HepG2 (cell line): ENCODE measurements around the gene GDF15. TPM values are rescaled to one million over a fixed set of nuclear protein-coding genes. Genes with fewer than 3 reads are reported as not detected.

Source experiments
- BRCA1 ChIP-seq: sonication (generic); formaldehyde crosslinking; IDR thresholded peaks from 2 replicates; pipeline ENCODE4 v1.4.0; 2020; ENCODE audit warnings: missing genetic modification reagents
- ESRRA ChIP-seq: sonication (generic); formaldehyde crosslinking; IDR thresholded peaks from 2 replicates; pipeline ENCODE4 v1.5.1; 2020; ENCODE audit warnings: mild to moderate bottlenecking, low read depth, missing genetic modification reagents
- GABPB1 ChIP-seq: IDR thresholded peaks from 2 replicates; pipeline ENCODE4 v1.6.1; 2016; ENCODE audit warnings: mild to moderate bottlenecking, missing genetic modification reagents, moderate library complexity, missing compliant biosample characterization
- IRX3 ChIP-seq: sonication (generic); formaldehyde crosslinking; IDR thresholded peaks from 2 replicates; pipeline ENCODE4 v1.8.1; 2023; ENCODE audit warnings: mild to moderate bottlenecking, low read depth, missing genetic modification reagents, borderline replicate concordance
- JUNB ChIP-seq: sonication (generic); formaldehyde crosslinking; IDR thresholded peaks from 2 replicates; pipeline ENCODE4 v1.8.0; 2022; ENCODE audit warnings: missing genetic modification reagents, mild to moderate bottlenecking, borderline replicate concordance
- MAZ ChIP-seq, 2 experiments: sonication (generic) in 1 of 2; formaldehyde crosslinking in 1 of 2; IDR thresholded peaks; 2 replicates each; pipeline versions ENCODE4 v1.5.0 to v1.6.1; 2012 to 2020; ENCODE audit warnings: low read depth in 2 of 2, mild to moderate bottlenecking in 2 of 2, borderline replicate concordance in 1 of 2, improper control_type of control experiment in 1 of 2, low read length in 1 of 2, missing genetic modification reagents in 1 of 2, moderate library complexity in 1 of 2
- NR2F1 ChIP-seq, 2 experiments: fragments of 450-650 bp in 1 of 2; formaldehyde crosslinking in 1 of 2; IDR thresholded peaks; 2 replicates each; pipeline versions ENCODE4 v1.5.0 to v1.6.1; 2016 to 2020; ENCODE audit warnings: mild to moderate bottlenecking in 1 of 2, missing compliant biosample characterization in 1 of 2, missing genetic modification reagents in 1 of 2, moderate library complexity in 1 of 2
- NR3C1 ChIP-seq: sonication (generic); formaldehyde crosslinking; IDR thresholded peaks from 2 replicates; pipeline ENCODE4 v1.4.0; 2020; ENCODE audit warnings: missing genetic modification reagents
- PRPF4 ChIP-seq: fragments of 200-400 bp; formaldehyde crosslinking; IDR thresholded peaks from 2 replicates; pipeline ENCODE4 v1.6.1; 2016; ENCODE audit warnings: low read length, low read depth; ENCODE audit not compliant: poor library complexity, severe bottlenecking
- RBFOX2 ChIP-seq: fragments of 200-400 bp; formaldehyde crosslinking; IDR thresholded peaks from 2 replicates; pipeline ENCODE4 v1.6.1; 2017; ENCODE audit warnings: low read depth, mild to moderate bottlenecking, low read length
- SIN3A ChIP-seq: IDR thresholded peaks from 2 replicates; pipeline ENCODE4 v1.6.1; 2011; ENCODE audit warnings: low read depth, mild to moderate bottlenecking, control low read depth, low read length, borderline replicate concordance
- SP1 ChIP-seq, 2 experiments: fragments of 450-650 bp in 1 of 2; sonication (generic) in 1 of 2; formaldehyde crosslinking in 1 of 2; IDR thresholded peaks; 2 replicates each; pipeline versions ENCODE4 v1.4.0 to v1.6.1; 2016 to 2020; ENCODE audit warnings: missing genetic modification reagents in 1 of 2
- TRIM24 ChIP-seq: sonication (generic); formaldehyde crosslinking; IDR thresholded peaks from 2 replicates; pipeline ENCODE4 v1.8.0; 2022; ENCODE audit warnings: mild to moderate bottlenecking, missing genetic modification reagents
- U2AF2 ChIP-seq: fragments of 200-400 bp; formaldehyde crosslinking; IDR thresholded peaks from 2 replicates; pipeline ENCODE4 v1.6.1; 2017; ENCODE audit warnings: low read depth, mild to moderate bottlenecking, low read length
- ZBTB38 ChIP-seq: sonication (generic); formaldehyde crosslinking; IDR thresholded peaks from 2 replicates; pipeline ENCODE4 v1.5.1; 2020; ENCODE audit warnings: mild to moderate bottlenecking, missing genetic modification reagents
- ZC3H4 ChIP-seq: sonication (generic); formaldehyde crosslinking; IDR thresholded peaks from 2 replicates; pipeline ENCODE4 v1.4.0; 2020; ENCODE audit warnings: missing genetic modification reagents, borderline replicate concordance
- ZKSCAN1 ChIP-seq: fragments of 150-350 bp; IDR thresholded peaks from 2 replicates; pipeline ENCODE4 v1.6.1; 2014; ENCODE audit warnings: low read length
- ZNF556 ChIP-seq: sonication (generic); formaldehyde crosslinking; IDR thresholded peaks from 2 replicates; pipeline ENCODE4 v1.4.0; 2020; ENCODE audit warnings: mild to moderate bottlenecking, missing genetic modification reagents, borderline replicate concordance
- ZNF761 ChIP-seq: sonication (generic); formaldehyde crosslinking; conservative IDR thresholded peaks from 2 replicates; pipeline ENCODE4 v1.4.0; 2020; ENCODE audit warnings: mild to moderate bottlenecking, missing genetic modification reagents
- ZSCAN29 ChIP-seq: sonication (generic); formaldehyde crosslinking; conservative IDR thresholded peaks from 2 replicates; pipeline ENCODE4 v1.4.0; 2020; ENCODE audit warnings: mild to moderate bottlenecking, missing genetic modification reagents
- polyA plus RNA-seq, 8 experiments: library from polyadenylated mRNA; depleted of rRNA in 3 of 8; stranded (reverse) in 7 of 8; unstranded in 1 of 8; fragments of >200 nt; fragmentation: Illumina TruSeq in 4 of 8; extraction: Trizol in 4 of 8; gene quantifications; 2 replicates each; pipeline versions ENCODE4 v1.2.1 to v1.2.3, GENCODE V29; 2011 to 2016; ENCODE audit warnings: low read depth in 4 of 8, missing spikeins in 1 of 8, mixed read lengths in 1 of 8; ENCODE audit not compliant: insufficient read depth in 1 of 8
- total RNA-seq, 5 experiments: library from RNA; depleted of rRNA; stranded (reverse); fragments of >200 nt; fragmentation: Illumina TruSeq; extraction: Trizol; gene quantifications; 2 replicates each; pipeline ENCODE4 v1.2.3, GENCODE V29; 2016; ENCODE audit warnings: low read depth in 1 of 5
- TF ChIP-seq, protein P1 (sequence below): IDR thresholded peaks from 2 replicates; pipeline ENCODE4 v1.6.1; 2016; ENCODE audit warnings: control low read depth
- TF ChIP-seq, protein P2 (sequence below): sonication (generic); formaldehyde crosslinking; IDR thresholded peaks from 2 replicates; pipeline ENCODE4 v1.8.0; 2022; ENCODE audit warnings: missing genetic modification reagents, mild to moderate bottlenecking, borderline replicate concordance
- TF ChIP-seq, protein P3 (sequence below): sonication (generic); formaldehyde crosslinking; IDR thresholded peaks from 2 replicates; pipeline ENCODE4 v1.4.0; 2020; ENCODE audit warnings: missing genetic modification reagents
- TF ChIP-seq, protein P4 (sequence below): sonication (generic); formaldehyde crosslinking; IDR thresholded peaks from 2 replicates; pipeline ENCODE4 v1.4.0; 2020; ENCODE audit warnings: mild to moderate bottlenecking, low read depth, missing genetic modification reagents
- TF ChIP-seq, protein P5 (sequence below): sonication (generic); formaldehyde crosslinking; conservative IDR thresholded peaks from 2 replicates; pipeline ENCODE4 v1.8.0; 2022; ENCODE audit warnings: mild to moderate bottlenecking, moderate library complexity, missing genetic modification reagents

Gene GDF15
- total and polyA plus RNA-seq, 2 of the 13 experiments (the other 11 are each of a cell fraction or from before 2014, with no cell fraction given), result 146 to 422 TPM

DNA sequence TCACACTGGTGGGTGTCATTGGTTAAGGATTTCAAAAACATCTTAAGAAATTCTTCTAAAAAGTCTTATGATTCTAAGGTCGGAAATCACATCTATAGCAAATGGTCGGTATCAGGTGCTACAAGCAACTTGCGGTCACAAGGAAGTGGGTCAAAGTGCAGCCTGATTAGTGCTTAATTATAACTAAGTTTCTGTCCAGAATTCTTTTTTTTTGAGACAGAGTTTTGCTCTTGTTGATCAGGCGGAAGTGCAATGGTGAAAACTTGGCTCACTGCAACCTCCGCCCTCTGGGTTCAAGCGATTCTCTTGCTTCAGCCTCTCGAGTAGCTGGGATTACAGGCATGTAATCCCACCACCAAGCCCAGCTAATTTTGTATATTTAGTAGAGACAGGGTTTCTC lies 1.2 kb upstream of the GDF15 start (continued):
- TF ChIP-seq, protein P1, sequence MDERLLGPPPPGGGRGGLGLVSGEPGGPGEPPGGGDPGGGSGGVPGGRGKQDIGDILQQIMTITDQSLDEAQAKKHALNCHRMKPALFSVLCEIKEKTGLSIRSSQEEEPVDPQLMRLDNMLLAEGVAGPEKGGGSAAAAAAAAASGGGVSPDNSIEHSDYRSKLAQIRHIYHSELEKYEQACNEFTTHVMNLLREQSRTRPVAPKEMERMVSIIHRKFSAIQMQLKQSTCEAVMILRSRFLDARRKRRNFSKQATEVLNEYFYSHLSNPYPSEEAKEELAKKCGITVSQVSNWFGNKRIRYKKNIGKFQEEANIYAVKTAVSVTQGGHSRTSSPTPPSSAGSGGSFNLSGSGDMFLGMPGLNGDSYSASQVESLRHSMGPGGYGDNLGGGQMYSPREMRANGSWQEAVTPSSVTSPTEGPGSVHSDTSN (CRISPR knock-in tag), result no peak
- TF ChIP-seq ZNF761 (CRISPR knock-in tag), result no peak; the same call in 1 of the 2 replicates
- no peak for TF ChIP-seq IRX3 (CRISPR knock-in tag)
- TF ChIP-seq SP1 (IDR thresholded peaks at IDR 0.05), result no peak
- TF ChIP-seq SP1 (CRISPR knock-in tag; IDR thresholded peaks at IDR 0.05), result no peak
- no peak for TF ChIP-seq ZNF556 (CRISPR knock-in tag)
- TF ChIP-seq ZBTB38 (CRISPR knock-in tag), result peak; percentile 78; the same call in 1 of the 2 replicates
- peak; percentile 45 for TF ChIP-seq RBFOX2
- no peak for TF ChIP-seq GABPB1 (CRISPR knock-in tag)
- TF ChIP-seq JUNB (CRISPR knock-in tag), result no peak
- TF ChIP-seq TRIM24 (CRISPR knock-in tag), result no peak
- TF ChIP-seq, protein P2, sequence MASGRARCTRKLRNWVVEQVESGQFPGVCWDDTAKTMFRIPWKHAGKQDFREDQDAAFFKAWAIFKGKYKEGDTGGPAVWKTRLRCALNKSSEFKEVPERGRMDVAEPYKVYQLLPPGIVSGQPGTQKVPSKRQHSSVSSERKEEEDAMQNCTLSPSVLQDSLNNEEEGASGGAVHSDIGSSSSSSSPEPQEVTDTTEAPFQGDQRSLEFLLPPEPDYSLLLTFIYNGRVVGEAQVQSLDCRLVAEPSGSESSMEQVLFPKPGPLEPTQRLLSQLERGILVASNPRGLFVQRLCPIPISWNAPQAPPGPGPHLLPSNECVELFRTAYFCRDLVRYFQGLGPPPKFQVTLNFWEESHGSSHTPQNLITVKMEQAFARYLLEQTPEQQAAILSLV (CRISPR knock-in tag), result no peak
- no peak for TF ChIP-seq BRCA1 (CRISPR knock-in tag)
- TF ChIP-seq ZC3H4 (CRISPR knock-in tag), result no peak
- TF ChIP-seq NR2F1 (CRISPR knock-in tag; IDR thresholded peaks at IDR 0.05), result no peak
- no peak for TF ChIP-seq U2AF2
- no peak for TF ChIP-seq ZKSCAN1
- no peak for TF ChIP-seq ESRRA (CRISPR knock-in tag)
- TF ChIP-seq, protein P3, sequence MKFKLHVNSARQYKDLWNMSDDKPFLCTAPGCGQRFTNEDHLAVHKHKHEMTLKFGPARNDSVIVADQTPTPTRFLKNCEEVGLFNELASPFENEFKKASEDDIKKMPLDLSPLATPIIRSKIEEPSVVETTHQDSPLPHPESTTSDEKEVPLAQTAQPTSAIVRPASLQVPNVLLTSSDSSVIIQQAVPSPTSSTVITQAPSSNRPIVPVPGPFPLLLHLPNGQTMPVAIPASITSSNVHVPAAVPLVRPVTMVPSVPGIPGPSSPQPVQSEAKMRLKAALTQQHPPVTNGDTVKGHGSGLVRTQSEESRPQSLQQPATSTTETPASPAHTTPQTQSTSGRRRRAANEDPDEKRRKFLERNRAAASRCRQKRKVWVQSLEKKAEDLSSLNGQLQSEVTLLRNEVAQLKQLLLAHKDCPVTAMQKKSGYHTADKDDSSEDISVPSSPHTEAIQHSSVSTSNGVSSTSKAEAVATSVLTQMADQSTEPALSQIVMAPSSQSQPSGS, result 0 out of 2 replicates have a peak, but pooled peaks have one; percentile 7
- no peak for TF ChIP-seq SIN3A
- no peak for TF ChIP-seq MAZ (IDR thresholded peaks at IDR 0.05; ENCODE audit: borderline replicate concordance, low read depth, low read length)
- peak; percentile 25; the same call in 1 of the 2 replicates for TF ChIP-seq MAZ (CRISPR knock-in tag; IDR thresholded peaks at IDR 0.05; ENCODE audit: low read depth)
- TF ChIP-seq ZSCAN29 (CRISPR knock-in tag), result no peak
- TF ChIP-seq, protein P4, sequence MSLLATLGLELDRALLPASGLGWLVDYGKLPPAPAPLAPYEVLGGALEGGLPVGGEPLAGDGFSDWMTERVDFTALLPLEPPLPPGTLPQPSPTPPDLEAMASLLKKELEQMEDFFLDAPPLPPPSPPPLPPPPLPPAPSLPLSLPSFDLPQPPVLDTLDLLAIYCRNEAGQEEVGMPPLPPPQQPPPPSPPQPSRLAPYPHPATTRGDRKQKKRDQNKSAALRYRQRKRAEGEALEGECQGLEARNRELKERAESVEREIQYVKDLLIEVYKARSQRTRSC (CRISPR knock-in tag), result no peak
- TF ChIP-seq NR3C1, result no peak
- TF ChIP-seq, protein P5, sequence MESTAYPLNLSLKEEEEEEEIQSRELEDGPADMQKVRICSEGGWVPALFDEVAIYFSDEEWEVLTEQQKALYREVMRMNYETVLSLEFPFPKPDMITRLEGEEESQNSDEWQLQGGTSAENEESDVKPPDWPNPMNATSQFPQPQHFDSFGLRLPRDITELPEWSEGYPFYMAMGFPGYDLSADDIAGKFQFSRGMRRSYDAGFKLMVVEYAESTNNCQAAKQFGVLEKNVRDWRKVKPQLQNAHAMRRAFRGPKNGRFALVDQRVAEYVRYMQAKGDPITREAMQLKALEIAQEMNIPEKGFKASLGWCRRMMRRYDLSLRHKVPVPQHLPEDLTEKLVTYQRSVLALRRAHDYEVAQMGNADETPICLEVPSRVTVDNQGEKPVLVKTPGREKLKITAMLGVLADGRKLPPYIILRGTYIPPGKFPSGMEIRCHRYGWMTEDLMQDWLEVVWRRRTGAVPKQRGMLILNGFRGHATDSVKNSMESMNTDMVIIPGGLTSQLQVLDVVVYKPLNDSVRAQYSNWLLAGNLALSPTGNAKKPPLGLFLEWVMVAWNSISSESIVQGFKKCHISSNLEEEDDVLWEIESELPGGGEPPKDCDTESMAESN (CRISPR knock-in tag), result no peak
- TF ChIP-seq PRPF4, result peak; percentile 67
